CD4-positive, alpha-beta T cell (primary cell): ENCODE measurements around the gene CDC25B. TPM values are rescaled to one million over a fixed set of nuclear protein-coding genes. Genes with fewer than 3 reads are reported as not detected.

Source experiments
- ATAC-seq: fragments of 200-7000 bp; cut with Tn5 transposase; one replicate; pipeline ENCODE4 v1.10.0; 2022; ENCODE audit warnings: mild to moderate bottlenecking; ENCODE audit not compliant: poor library complexity
- CTCF ChIA-PET: fragments of 350-600 bp; sonication (Branson Sonifier 250); formaldehyde crosslinking; loops from one replicate; lab custom pipeline; 2021; ENCODE audit warnings: antibody characterized with exemption, inconsistent platforms; lab: Charles Lee
- POLR2A ChIA-PET: fragments of 350-600 bp; sonication (Branson Sonifier 250); formaldehyde crosslinking; loops from one replicate; lab custom pipeline; 2021; ENCODE audit warnings: antibody characterized with exemption, inconsistent platforms; lab: Charles Lee
- DNase-seq, 14 experiments: peaks; one replicate each; pipeline ENCODE4 v3.0.0-alpha.2; 2013 to 2020; ENCODE audit warnings: mixed read lengths in 2 of 14
- H3K27ac ChIP-seq, 2 donors: one replicate each; pipeline versions ENCODE4 v1.5.1 to v1.7.0; 2013; ENCODE audit warnings: low read length in 2 of 2, low read depth in 1 of 2, mild to moderate bottlenecking in 1 of 2
- H3K27me3 ChIP-seq, 2 experiments: 1 replicate in 1 of 2; 2 replicates in 1 of 2; pipeline versions ENCODE4 v1.6.1 to v1.7.0; 2013; ENCODE audit warnings: low read length in 2 of 2, control low read depth in 1 of 2, mild to moderate bottlenecking in 1 of 2, moderate library complexity in 1 of 2; ENCODE audit not compliant: insufficient read depth in 2 of 2, control insufficient read depth in 1 of 2
- H3K36me3 ChIP-seq: one replicate; pipeline ENCODE4 v1.6.1; 2013; ENCODE audit warnings: low read length, control low read depth; ENCODE audit not compliant: insufficient read depth
- H3K4me1 ChIP-seq: one replicate; pipeline ENCODE4 v1.6.1; 2013; ENCODE audit warnings: low read length, control low read depth; ENCODE audit not compliant: insufficient read depth
- H3K4me3 ChIP-seq: one replicate; pipeline ENCODE4 v1.5.1; 2013; ENCODE audit warnings: mild to moderate bottlenecking, low read length, moderate library complexity
- H3K9me3 ChIP-seq, 2 experiments: 1 replicate in 1 of 2; 2 replicates in 1 of 2; pipeline versions ENCODE4 v1.6.1 to v1.7.0; 2013; ENCODE audit warnings: low read length in 2 of 2, mild to moderate bottlenecking in 2 of 2, control low read depth in 1 of 2, moderate library complexity in 1 of 2; ENCODE audit not compliant: control insufficient read depth in 1 of 2, insufficient read depth in 1 of 2
- H3K27ac Mint-ChIP-seq: one replicate; pipeline ENCODE4 v1.8.0; 2020; ENCODE audit warnings: mixed read lengths
- H3K27me3 Mint-ChIP-seq: one replicate; pipeline ENCODE4 v1.8.0; 2021; ENCODE audit warnings: mixed read lengths
- H3K36me3 Mint-ChIP-seq: one replicate; pipeline ENCODE4 v1.8.0; 2021; ENCODE audit warnings: low read depth, mixed read lengths
- H3K4me1 Mint-ChIP-seq: one replicate; pipeline ENCODE4 v1.8.0; 2021; ENCODE audit warnings: low read depth, mixed read lengths
- H3K4me3 Mint-ChIP-seq: one replicate; pipeline ENCODE4 v1.8.0; 2020; ENCODE audit warnings: mild to moderate bottlenecking, mixed read lengths
- H3K9me3 Mint-ChIP-seq: one replicate; pipeline ENCODE4 v1.8.0; 2020; ENCODE audit warnings: mixed read lengths
- intact Hi-C, 2 experiments: fragments of 100-400 bp; cut with DNase I in 1 of 2; cut with micrococcal nuclease in 1 of 2; formaldehyde crosslinking; loops; one replicate each; pipeline versions ENCODE4 v1.15.1 to v1.9.0; 2023 to 2025; cut with DNase I, micrococcal nuclease
- total RNA-seq, 174 experiments: library from RNA in 2 of 174; stranded (reverse) in 2 of 174; gene quantifications; one replicate each; pipeline ENCODE4 v1.2.3 and lab custom pipeline; 2021 to 2026
- TF ChIP-seq, protein P1 (sequence below): fragments of 200-600 bp; IDR thresholded peaks from one replicate; pipeline ENCODE4 v1.8.0; 2022; ENCODE audit warnings: antibody characterized with exemption, mild to moderate bottlenecking

The CDC25B gene
- total RNA-seq, 2 experiments from 2014 or later, result 144 TPM

DNA sequence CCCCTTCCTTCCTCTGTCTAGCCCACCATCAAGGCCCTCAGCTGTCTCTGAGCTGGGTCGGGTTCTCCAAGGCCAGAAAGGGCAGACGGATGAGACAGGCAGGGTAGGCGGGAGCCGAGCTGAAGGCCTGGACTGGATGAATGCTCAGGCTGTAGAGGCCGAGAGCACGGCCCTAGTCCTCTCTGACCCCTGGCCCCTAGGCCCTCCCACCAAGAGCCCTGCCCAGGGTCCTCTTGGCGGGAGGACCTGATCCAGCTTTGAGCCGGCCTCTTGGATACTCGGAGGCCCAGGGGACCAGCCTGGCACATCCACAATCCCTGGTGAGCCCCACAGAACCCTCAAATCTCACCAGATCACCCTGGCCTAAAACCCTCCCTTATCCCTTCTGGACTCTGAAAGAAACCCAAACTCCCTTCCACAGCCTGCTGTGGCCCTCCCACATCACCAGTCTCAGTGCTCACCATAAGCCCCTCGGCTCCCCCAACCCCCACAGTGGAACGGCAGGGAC is 36.7 kb upstream of the CDC25B start:
- Mint-ChIP-seq H3K36me3 (peaks cover 19% of the 10 kb centered on the region), H3K27ac (no peak overlapping the region), H3K27me3 (no peaks in the 10 kb centered on the region), H3K4me3 (no peak overlapping the region), H3K9me3 (no peaks in the 10 kb centered on the region), H3K4me1 (no peaks in the 10 kb centered on the region)
- Histone ChIP-seq H3K4me3 (no peak overlapping the region), H3K27me3 (no peaks in the 10 kb centered on the region), H3K9me3 (no peaks in the 10 kb centered on the region), H3K36me3 (peaks cover 8% of the 10 kb centered on the region), H3K27ac (no peak overlapping the region), H3K4me1 (peaks cover 2% of the 10 kb centered on the region)
- ChIA-PET CTCF (interaction anchor here (0.7 kb wide), 1 partner anchor 10 kb away, joined by 3 read pairs; no protein-coding TSS in a partner anchor), POLR2A (no interaction called here)
- DNase-seq, result no peak
- intact Hi-C loops, result no loop called here
- no peak for ATAC-seq
- TF ChIP-seq, protein P1, sequence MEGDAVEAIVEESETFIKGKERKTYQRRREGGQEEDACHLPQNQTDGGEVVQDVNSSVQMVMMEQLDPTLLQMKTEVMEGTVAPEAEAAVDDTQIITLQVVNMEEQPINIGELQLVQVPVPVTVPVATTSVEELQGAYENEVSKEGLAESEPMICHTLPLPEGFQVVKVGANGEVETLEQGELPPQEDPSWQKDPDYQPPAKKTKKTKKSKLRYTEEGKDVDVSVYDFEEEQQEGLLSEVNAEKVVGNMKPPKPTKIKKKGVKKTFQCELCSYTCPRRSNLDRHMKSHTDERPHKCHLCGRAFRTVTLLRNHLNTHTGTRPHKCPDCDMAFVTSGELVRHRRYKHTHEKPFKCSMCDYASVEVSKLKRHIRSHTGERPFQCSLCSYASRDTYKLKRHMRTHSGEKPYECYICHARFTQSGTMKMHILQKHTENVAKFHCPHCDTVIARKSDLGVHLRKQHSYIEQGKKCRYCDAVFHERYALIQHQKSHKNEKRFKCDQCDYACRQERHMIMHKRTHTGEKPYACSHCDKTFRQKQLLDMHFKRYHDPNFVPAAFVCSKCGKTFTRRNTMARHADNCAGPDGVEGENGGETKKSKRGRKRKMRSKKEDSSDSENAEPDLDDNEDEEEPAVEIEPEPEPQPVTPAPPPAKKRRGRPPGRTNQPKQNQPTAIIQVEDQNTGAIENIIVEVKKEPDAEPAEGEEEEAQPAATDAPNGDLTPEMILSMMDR, result no peak

DNA sequence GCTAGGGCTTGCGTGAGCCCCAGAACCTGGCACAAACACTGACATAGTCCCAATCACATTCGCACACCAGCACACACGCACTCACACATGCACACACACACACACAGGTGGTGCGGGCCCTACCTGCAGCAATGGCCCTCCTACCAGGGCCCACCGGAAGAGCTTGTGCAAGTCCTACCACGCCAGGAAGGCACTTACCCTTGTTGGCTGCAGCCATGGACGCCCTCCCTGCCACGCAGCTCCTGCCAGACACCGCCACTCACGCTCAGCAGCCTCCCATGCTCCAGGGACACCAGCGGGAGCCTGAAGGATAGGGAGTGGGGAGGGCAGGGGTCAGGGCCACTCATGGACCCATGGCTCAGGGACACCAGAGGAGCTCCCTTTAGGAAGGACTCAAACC is 36.2 kb upstream of the CDC25B start:
- POLR2A ChIA-PET, result interaction anchor here (0.5 kb wide), 1 partner anchor 121 kb away, joined by 3 read pairs; no protein-coding TSS in a partner anchor
- Histone ChIP-seq H3K4me1 (peaks cover 2% of the 10 kb centered on the region), H3K27me3 (no peaks in the 10 kb centered on the region), H3K9me3 (no peaks in the 10 kb centered on the region), H3K27ac (no peak overlapping the region), H3K4me3 (no peak overlapping the region), H3K36me3 (peaks cover 7% of the 10 kb centered on the region)
- DNase-seq (no peak), ATAC-seq (no peak)
- intact Hi-C loops, result no loop called here
- CTCF ChIA-PET, result no interaction called here
- Mint-ChIP-seq H3K4me3 (no peak overlapping the region), H3K27me3 (no peaks in the 10 kb centered on the region), H3K9me3 (no peaks in the 10 kb centered on the region), H3K36me3 (peaks cover 15% of the 10 kb centered on the region), H3K27ac (no peak overlapping the region), H3K4me1 (no peaks in the 10 kb centered on the region)
- TF ChIP-seq, protein P1, result no peak

DNA sequence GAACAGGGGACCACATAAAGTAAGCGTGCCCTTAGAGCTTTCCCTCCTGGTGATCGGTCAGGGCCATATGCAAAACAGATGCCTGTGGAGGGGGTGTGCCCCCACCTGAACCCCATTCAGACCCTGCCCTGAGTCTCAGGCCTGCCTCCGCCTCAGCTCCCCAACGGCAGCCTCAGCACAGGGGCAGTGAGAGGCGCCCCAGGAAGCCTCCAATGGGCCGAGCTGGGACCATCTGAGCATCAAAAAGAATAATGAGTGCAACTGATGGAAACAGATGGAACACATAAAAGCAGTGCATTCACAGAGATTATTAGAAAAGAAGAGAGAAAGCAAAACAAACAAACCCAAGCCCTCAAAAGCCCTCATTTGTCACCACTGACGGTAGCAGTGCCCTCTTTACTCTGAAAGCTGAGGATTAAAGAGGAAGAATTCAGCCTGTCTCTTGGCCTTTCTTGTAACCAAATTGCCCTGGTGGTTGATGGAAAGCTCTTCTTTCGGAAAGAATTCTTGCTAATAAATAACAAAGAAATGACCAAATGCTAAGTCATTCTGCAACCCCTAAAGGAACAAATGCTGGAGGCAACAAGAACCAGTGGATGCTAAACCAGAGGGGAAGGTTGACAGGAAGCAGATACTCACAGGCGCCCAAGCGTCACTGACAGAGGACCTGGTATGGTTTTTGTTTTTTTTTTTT is 35.3 kb upstream of the CDC25B start:
- intact Hi-C loops, result no loop called here
- H3K9me3 ChIP-seq, result no peaks in the 10 kb centered on the region
- H3K4me1 ChIP-seq, result peaks cover 6% of the 10 kb centered on the region
- no peaks in the 10 kb centered on the region for H3K4me1 Mint-ChIP-seq
- peaks cover 11% of the 10 kb centered on the region for H3K36me3 Mint-ChIP-seq
- ATAC-seq (no peak), DNase-seq (no peak)
- no peak overlapping the region for H3K27ac Mint-ChIP-seq
- H3K4me3 Mint-ChIP-seq, result no peak overlapping the region
- H3K9me3 Mint-ChIP-seq, result no peaks in the 10 kb centered on the region
- peaks cover 3% of the 10 kb centered on the region for H3K36me3 ChIP-seq
- no peaks in the 10 kb centered on the region for H3K27me3 Mint-ChIP-seq
- CTCF ChIA-PET, result no interaction called here
- POLR2A ChIA-PET, result no interaction called here
- H3K4me3 ChIP-seq, result no peak overlapping the region
- TF ChIP-seq, protein P1, result no peak
- no peak overlapping the region for H3K27ac ChIP-seq
- H3K27me3 ChIP-seq, result no peaks in the 10 kb centered on the region
